GM21526 (cell line): ENCODE data around the gene MVP.

Source experiments
- ATAC-seq: cut with Tn5 transposase; IDR thresholded peaks from one replicate; pipeline ENCODE4 v1.9.1; 2021; ENCODE audit warnings: moderate library complexity; ENCODE audit not compliant: unreplicated experiment, low FRiP score

Gene MVP

DNA sequence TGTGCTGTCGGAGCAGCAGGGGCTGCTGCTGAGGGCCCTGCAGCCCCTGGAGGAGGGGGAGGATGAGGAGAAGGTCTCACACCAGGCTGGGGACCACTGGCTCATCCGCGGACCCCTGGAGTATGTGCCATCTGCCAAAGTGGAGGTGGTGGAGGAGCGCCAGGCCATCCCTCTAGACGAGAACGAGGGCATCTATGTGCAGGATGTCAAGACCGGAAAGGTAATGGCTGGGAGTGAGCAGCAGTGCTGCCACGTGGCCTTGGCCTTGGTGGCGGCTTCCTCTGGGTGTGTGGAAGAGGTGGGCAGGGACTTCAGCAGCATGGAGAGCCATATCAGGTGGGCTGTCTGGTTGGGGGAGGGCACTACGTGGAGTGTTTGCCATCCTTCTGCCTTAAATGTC, 20.0 kb downstream of the MVP start:
- no peak for ATAC-seq

DNA sequence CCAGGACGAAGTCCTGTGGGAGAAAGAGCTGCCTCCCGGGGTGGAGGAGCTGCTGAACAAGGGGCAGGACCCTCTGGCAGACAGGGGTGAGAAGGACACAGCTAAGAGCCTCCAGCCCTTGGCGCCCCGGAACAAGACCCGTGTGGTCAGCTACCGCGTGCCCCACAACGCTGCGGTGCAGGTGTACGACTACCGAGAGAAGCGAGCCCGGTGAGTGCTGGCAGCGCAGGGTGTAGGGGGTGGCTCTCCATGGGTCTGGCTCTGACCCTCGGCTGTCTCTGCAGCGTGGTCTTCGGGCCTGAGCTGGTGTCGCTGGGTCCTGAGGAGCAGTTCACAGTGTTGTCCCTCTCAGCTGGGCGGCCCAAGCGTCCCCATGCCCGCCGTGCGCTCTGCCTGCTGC, 21.4 kb downstream of the MVP start:
- no peak for ATAC-seq

DNA sequence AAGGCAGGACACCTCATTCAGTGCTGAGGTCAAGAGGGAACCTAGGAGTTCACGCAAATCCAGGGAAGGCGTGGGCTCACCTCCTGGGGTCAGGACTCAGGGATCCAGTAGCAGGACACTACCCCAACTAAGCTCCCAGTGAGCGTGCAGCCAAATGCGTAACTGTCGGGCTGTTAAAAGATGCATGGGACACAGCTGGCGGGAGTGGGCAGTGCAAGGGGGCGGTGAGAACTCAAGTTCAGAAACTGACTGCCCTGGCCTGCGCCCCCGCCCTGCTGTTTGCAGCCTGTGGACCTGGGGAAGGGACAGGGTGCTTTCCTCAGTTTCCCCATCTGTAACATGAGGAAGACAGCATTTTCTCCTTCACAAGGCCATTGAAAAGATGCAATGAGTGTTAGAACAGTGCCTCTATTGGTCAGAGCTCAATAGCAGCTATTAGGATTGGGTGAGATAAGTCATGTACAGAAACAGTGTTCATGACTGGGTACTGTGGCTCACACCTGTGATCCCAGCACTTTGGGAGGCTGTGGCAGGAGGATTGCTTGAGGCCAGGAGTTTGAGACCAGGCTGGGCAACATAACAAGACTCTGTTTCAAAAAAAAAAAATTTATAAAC, 22.6 kb downstream of the MVP start:
- ATAC-seq, result no peak

DNA sequence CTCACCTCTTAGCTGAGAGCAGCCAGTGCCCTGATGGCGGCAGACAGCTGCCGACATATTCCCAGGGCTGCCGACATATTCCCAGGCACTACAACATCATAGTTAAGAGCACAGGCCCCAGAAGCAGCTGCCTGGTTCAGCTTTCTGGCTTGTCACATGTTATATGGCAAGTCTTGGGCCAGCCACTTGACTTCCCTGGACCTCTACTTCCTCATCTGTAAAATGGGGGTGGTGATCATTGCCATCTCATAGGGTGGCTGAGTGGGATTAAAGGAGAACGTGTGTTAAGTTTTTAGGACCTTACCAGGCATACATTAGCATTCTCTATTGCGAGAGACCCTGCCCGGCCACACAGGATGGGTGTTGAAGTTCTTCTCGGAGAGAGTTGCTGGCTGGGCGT, 23.7 kb downstream of the MVP start:
- no peak for ATAC-seq

DNA sequence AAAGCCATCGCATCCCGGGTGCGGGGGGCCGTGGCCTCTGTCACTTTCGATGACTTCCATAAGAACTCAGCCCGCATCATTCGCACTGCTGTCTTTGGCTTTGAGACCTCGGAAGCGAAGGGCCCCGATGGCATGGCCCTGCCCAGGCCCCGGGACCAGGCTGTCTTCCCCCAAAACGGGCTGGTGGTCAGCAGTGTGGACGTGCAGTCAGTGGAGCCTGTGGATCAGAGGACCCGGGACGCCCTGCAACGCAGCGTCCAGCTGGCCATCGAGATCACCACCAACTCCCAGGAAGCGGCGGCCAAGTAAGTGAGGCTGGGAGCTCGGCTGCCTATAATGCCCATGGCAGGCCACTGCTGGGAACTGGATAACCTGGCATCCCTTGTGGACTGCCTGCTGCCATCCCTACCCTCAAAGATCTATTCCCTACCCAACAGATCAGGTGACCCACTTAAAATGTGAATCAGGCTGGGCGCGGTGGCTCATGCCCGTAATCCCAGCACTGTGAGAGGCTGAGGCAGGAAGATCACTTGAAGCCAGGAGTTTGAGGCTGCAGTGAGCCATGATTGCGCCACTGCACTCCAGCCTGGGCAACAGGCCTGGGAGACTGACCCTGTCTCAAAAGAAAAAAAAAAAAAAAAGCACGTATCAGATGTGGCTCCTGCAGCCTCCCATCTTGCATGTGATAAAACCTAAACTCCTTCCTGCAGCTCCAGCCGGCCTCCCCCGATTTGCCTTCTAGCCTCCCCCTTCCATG, 24.5 kb downstream of the MVP start:
- no peak for ATAC-seq

DNA sequence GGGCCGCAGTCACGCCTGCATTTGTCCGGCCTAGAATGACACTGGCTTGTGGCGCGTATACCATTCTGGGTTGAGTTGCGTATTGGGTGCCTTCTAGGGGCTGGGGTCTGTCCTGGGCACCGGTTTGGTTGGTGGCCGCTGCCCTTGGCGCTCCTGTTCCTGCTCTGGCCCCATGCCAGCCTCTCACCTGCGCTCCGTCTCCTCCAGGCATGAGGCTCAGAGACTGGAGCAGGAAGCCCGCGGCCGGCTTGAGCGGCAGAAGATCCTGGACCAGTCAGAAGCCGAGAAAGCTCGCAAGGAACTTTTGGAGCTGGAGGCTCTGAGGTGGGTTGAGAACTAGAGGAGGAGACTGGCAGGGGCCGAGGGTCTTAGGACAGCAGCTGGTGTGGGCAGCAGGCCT, 25.4 kb downstream of the MVP start:
- ATAC-seq, result no peak

DNA sequence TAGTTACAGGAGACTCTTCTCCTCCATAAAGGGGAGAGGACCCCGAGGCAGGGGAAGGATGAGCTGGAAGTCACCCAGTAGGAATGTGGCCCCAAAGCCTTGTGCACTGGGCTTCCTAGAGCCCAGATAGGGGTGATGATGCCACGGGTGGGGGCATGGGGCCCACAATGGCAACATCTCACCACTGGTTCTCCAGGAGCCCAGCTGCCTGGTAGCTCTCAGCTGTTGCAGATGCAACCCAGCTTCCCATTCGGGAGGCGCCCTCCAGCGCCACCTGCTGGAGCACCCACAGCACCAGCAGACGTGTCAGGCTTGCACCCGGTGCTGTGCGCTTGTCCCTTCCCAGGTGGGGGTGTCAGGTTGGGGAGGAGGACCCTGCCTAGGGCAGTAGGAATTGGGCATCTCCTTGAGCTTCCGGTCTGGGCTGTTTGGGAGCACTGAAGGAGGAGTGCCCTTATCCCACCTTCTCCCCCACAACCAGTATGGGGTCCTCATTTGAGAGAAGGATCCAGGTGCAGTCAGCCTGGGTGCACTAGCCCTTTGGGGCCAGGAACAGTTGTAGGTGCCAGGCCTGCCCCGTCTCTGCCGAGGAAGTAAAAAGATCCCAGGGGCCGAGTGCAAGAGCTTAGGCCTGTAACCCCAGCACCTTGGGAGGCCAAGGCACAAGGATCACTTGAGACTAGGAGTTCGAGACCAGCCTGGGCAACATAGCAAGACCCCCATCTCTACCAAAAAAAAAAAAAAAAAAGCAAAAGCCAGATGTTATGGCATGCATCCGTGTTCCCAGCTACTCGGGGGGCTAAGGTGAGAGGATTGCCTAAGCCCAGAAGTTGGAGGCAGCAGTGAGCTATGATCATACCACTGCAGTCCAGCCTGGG, 28.4 kb downstream of the MVP start:
- no peak for ATAC-seq

DNA sequence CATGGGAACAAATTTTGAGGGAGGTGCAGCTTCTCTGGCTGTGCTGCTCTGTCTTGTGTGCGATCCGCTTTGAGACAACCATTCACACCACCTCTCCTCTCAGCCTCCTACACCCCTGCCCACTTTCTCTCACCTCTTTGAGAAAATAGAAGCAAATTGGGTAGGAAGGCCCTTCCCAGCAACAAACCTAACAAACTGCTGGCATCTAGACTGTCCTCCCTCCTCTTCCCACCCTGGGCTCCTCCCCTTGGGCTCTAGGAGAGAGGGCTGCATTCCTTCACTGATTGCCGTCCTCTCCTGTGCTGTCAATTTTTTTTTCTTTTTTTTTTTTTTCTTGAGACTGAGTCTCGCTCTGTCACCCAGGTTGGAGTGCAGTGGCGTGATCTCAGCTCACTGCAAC, 29.2 kb downstream of the MVP start:
- ATAC-seq, result no peak

DNA sequence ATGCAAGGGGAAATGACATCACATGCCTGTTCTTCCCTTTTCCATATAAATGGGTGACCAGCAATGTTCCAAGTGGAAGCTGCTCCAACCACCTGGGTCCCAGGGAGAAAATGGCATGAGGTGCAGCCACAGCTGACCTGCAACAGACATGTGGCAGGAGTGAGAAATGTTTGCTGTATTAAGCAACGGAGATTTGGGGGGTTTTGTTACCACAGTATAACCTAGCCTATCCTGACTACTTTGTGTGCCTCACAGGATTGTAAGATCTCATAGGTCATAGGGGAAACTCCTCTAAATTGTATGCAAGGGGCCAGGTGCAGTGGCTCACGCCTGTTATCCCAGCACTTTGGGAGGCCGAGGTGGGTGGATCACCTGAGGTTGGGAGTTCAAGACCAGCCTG, 30.7 kb downstream of the MVP start:
- no peak for ATAC-seq

DNA sequence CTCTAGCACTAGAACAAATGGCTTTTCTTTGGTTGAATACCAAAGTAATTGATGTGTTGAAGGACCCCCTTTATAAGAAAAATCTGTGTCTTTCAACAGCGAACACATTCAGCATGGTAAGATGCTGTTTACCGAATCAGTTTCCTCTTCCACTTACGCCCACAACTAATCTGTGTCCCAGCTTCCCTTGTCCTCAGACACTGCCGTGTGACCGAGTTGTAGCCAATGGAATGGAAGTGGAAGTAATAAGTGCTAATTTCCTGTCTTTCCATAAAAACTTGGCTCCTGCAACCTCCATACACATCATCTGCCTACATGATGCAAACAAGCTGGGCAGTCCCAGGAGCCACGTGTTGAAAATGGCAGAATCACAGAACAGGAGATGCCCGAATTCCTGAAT, 32.4 kb downstream of the MVP start:
- no peak for ATAC-seq

DNA sequence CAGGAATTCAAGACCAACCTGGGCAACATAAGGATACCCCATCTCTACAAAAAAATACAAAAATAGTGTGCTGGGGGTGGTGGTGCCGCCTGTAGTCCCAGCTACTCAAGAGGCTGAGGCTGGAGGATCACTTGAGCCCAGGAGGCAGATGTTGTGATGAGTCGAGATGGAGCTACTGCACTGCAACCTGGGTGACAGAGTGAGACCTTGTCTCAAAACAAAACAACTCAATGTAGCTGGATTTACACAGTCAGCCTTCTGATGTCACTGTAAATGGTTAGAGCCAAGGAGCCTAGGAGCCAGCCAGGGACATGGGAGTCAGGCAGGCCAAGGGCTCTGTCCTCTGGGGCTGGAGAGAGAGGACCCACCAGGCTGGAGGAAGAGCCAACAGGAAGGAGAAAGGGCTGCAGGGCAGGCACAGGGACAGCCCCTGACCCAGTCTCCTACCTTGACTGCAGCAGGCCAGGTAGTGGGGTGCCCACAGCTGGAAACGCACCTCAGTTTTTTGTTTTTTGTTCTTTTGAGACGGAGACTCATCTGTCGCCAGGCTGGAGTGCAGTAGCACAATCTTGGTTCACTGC, 34.3 kb downstream of the MVP start:
- no peak for ATAC-seq

DNA sequence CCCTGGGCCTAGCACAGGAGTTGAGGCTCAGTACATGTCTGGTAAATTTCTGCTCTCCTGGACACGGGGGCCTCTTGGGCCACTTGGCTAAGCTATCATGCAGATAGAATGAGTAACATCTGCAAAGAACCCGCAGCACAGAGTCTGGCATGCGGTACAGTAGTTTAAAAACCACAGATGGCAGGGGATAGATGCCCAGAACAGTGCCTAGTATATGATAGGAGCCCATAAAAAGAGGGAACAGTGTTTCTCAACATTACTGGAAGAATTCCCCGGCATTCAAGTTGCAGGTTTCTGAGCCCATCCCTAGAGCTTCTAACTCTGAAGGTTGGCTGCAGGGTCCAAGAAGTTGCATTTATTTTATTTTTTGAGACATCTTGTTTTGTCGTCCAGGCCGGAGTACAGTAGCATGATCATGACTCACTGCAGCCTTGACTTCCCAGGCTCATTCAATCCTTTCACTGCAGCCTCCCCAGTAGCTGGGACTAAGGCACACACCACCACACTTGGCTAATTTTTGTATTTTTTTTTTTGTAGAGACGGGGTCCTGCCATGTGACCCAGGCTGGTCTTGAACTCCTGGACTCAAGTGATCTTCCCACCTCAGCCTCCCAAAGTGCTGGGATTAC, 37.0 kb downstream of the MVP start:
- no peak for ATAC-seq

DNA sequence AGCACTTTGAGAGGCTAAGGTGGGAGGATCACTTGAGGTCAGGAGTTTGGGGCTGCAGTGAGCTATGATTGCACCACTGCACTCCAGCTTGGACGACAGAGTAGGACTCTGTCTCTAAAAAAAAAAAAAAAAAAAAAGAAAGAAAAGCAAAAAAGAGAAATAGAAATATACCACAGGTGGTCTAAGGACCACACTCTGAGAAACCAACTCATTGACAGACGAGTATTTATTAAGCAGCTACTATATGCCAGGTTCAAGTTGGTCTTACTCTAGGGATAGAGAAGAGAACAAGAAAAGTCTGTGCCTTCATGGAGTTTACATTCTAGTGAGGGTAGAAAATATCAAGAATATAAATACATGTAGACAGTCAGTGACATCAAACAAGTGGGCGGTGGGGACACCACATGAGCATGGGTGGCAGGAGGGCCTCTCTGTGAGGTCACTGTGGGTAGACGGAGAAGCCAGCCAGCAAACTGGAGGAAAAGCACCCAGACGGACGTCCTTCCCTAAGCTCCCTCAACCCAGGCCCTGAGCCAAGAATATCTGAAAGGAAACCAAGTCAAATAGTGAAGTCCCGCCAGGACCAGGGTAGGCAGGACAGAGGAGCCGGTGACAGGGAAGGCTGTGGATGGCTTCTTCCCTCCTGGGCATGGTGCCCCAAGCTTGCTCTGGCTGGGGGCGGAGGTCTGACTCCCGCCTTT, 38.0 kb downstream of the MVP start:
- ATAC-seq, result no peak

DNA sequence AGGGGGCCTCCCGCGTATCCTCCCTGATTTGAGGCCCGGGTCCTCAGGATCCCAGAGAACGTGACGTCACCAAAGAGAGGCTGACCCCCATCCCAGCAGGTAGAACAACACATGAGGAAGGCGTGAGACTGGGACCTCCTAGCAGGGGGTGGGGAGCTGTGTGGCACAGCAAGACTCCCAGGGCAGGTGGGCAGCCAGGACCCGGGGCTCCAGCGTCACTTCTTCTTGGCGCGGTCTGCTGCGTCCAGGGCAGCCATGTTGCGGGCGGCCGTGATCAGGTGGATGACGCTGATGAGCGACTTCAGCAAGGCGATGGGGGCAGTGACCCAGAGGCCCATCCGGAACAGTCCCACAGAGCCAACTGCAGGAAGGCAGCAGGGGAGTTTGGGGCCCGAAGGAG, 38.7 kb downstream of the MVP start:
- no peak for ATAC-seq

DNA sequence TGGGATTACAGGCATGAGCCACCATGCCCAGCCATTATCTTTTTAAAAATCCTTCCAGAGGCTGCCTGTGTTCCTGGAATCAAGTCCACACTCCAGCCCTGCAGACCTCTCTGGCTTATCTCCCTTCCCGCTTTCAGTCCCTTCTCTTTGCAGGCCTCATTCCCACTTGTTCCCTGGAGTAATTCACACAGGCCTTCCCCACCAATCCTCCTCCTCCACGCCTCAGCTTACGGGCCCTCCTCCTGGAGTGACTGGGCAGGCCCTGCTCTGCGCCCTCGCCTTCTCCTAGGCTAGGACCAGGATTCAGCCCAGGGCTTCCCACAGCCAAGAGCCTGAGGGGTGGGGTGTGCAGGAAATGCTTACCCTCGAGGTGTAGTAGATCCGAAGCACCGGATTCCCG, 40.0 kb downstream of the MVP start:
- ATAC-seq, result no peak

DNA sequence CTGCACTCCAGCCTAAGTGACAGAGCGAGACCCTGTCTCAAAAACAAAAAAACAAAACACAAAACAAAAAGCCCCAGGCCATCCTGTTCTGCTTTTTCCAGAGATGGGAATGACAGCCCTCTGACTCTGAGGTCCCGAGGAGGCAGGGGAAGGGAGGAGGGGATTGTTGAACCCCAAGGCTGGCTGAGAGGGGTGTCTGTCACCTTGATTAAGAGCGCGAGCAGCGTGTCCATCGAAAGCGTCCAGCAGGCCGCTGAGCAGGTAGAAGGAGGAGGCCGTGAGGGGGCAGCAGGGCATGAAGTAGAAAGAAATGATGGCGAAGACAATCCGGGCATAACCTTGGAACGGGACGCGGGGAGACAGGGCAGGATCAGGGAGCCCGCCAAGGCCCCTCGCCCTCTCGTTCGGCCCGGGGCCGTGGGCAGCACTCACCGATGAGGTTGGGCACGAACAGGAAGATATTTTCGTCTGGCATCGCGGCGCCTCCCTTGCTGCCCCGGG, 42.2 kb downstream of the MVP start:
- no peak for ATAC-seq

DNA sequence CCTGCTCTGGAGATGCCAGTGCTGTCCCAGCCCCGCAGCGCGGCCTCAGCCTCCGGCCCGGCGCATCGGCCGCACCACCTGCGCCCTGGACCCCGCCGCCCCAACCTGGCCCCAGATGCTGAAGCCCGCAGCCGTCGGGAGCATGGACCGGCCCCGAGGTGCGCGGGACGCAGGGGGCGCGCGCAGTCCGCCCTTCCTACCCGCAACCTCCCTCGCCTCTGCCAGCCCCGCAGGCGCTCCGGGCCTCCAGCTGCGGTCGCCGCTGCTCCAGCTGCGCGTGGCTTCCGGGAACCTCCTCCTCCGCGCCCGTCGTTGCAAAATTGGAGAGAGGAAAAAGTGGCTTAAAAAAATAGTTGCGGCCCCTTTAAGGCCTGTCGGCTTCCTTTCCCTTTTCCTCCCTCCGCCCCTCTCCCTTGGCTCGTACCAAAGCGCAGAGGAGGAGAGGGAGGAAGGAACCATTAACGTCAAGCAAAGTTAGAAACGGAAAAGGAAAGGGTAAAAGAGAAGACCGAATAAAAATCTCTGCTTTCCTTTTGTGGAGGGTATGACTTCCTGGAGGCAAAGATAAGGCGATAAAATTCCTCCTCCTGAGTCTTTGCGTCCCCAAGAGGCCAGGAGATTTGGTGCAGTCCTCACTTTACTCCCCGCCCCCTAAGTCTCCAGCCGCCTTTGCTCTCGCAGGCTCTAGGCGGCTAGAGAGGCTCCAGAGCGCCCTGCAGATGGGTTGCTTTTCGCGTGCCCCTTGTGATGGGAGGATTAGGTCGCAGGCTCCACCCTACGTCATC, 42.8 kb downstream of the MVP start, which contains the start of gene CDIPT:
Gene CDIPT, minus strand, starts transcription at position 343 of the 785 bp plus-strand sequence. CDS start 369 bp downstream, outside the sequence.
- peak; percentile 90 for ATAC-seq

DNA sequence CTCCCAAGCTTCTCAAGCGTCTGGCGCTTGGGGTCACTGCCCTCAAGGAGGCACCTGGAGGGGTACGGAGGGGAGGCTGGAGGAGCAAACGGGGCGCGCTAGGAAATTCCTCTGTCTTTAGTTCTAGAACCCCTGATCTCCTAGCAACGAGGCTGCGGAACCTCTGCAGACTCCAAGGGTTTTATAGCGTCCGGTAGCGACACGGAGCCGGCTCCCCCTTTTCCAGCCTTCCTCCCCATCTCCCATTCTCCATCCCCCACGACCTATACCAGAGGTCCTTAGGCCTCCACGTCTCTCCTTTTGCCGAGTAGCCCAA, 43.4 kb downstream of the MVP start:
- ATAC-seq, result no peak

DNA sequence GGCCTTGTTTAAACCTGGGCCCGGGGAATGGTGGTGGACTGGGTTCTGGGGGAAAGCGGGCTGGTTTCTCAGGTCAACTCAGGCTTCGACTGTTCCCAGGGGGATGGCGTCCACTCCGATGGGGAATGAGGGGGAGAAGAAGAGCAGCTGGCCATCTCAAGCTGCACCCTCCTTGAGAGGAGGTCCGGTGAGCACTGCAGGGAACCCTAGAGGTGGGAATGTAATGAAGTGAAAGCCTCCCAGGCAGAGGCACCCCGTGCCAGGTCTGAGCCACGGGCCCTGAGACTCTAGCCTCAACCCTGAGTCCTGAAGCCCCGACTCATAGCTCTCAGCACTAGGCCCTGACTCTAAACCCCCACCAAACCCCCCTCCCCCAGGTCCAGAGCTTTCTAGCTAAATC, 43.9 kb downstream of the MVP start:
- ATAC-seq, result no peak
